GM10248 (cell line): Measurements from ENCODE around the gene FHIT.

ENCODE experiments used
- CTCF ChIA-PET: fragments of 300-600 bp; sonication (Branson Sonifier 250); formaldehyde crosslinking; extraction: SDS; loops from one replicate; lab custom pipeline; 2021; ENCODE audit warnings: antibody characterized with exemption; lab: Yijun Ruan, JAX
- POLR2A ChIA-PET: fragments of 350-650 bp; sonication (Branson Sonifier 250); formaldehyde crosslinking; extraction: SDS; loops from one replicate; lab custom pipeline; 2020; ENCODE audit warnings: antibody characterized with exemption; lab: Yijun Ruan, JAX
- DNase-seq: peaks from one replicate; pipeline ENCODE4 v3.0.0; 2012; ENCODE audit errors: extremely low spot score
- TF ChIP-seq, protein P1 (sequence below): IDR thresholded peaks from 2 replicates; pipeline ENCODE4 v1.5.1; 2012; ENCODE audit warnings: mild to moderate bottlenecking, low read depth; ENCODE audit errors: extremely low read depth, missing control alignments, control extremely low read depth

FHIT gene

DNA sequence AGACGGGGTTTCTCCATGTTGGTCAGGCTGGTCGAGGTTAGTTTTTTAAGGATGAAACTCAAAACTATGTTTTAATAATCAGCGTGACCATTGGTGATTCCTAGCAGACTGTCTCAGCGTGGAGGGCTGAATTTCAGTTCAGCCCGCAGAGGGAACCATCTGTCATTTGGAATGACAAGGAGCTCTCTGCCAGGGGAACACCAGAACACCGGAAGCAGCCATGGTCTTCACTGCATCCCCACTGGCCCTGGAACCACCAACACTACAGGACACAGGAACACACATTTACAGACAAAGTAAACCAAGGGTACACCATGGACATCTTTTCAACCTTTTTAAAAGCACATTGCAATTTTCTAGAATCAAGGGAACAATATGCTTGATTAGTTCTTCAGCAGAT, 424.7 kb downstream of the FHIT start:
- TF ChIP-seq, protein P1, sequence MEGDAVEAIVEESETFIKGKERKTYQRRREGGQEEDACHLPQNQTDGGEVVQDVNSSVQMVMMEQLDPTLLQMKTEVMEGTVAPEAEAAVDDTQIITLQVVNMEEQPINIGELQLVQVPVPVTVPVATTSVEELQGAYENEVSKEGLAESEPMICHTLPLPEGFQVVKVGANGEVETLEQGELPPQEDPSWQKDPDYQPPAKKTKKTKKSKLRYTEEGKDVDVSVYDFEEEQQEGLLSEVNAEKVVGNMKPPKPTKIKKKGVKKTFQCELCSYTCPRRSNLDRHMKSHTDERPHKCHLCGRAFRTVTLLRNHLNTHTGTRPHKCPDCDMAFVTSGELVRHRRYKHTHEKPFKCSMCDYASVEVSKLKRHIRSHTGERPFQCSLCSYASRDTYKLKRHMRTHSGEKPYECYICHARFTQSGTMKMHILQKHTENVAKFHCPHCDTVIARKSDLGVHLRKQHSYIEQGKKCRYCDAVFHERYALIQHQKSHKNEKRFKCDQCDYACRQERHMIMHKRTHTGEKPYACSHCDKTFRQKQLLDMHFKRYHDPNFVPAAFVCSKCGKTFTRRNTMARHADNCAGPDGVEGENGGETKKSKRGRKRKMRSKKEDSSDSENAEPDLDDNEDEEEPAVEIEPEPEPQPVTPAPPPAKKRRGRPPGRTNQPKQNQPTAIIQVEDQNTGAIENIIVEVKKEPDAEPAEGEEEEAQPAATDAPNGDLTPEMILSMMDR: no peak

DNA sequence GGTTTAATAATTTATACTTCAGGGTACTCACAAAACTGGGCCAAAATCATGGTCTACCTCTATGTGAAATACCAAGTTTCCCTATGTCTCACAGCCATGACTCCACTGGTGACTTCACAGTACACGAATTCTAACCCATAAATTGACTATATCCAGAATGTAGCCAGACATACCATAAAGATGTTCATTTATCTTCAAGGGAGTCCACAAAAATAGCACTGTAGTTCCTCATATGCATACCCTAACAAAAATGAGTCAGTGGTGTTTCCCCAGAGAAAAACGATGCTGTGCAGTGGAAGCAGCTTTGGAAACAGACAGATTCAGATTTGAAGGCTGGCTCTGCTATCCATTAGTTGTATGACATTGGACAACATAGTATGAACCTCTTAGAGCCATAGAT, 438.8 kb downstream of the FHIT start:
- TF ChIP-seq, protein P1: no peak
- POLR2A ChIA-PET: no interaction called here
- DNase-seq: peak; percentile 13
- CTCF ChIA-PET: no interaction called here

More for the DNA sequence above, 424.7 kb downstream of the FHIT start:
- ChIA-PET CTCF (no interaction called here), POLR2A (no interaction called here)
- no peak for DNase-seq

DNA sequence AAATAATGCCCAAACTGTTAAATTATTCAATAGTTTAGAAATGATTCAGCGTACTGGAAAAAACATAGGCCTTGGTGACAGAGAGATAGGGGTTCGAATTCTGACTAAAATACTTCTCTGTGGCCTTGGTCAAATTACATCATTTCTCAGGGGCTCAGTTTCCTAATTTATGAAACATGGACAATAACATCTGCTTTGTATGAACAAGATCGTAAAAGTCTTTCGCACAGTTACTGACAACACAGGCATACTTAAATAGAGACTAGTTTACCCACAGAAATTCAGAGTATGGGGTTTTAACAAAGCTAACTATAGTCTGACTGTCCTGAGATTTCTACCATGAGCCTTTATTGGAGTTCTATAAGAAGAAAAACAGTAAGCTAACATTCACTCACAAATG, 440.4 kb downstream of the FHIT start:
- CTCF ChIA-PET: interaction anchor here (1.1 kb wide), 1 partner anchor 43 kb away, joined by 3 read pairs; no protein-coding TSS in a partner anchor
- POLR2A ChIA-PET: no interaction called here
- TF ChIP-seq, protein P1: no peak
- no peak for DNase-seq

DNA sequence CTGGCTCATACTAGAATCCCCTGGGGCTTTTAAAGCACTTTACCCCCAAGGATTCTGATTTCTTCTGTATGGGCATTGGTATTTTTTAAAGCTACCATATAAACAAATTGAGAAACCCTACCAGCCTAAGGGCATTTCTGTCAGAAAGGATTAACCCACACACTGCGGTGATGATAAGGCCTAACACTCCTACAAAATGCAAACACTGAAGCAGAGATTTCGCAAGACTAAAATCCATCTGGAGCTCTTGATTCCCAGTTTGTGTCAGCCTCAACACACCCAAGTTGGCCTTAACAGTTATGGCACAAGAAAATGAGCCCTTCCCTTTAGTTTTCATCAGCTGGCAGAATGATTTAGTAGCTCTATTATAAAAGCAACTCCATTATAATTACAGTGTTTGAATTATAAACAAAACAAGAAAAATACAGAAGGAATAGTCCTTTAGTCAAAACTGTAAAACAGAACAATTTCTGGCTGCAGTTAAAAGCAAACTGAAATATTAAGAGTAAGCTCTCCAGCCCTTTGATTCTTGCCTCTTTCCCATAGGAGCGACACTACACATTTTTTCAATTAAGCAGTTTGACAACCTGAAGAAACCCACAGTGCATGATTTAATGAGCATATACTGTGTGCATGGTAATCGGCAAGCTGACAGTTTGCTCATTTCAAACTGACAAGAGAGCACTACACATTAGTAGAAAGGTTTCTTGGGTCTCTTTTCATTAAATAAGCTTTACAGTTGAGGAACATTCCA, 441.2 kb downstream of the FHIT start:
- TF ChIP-seq, protein P1: no peak
- ChIA-PET CTCF (interaction anchor here (0.7 to 1.5 kb wide), 3 partner anchors 14 to 28 kb away, joined by 3 to 5 read pairs (median 4); no protein-coding TSS in a partner anchor), POLR2A (no interaction called here)
- DNase-seq: no peak

DNA sequence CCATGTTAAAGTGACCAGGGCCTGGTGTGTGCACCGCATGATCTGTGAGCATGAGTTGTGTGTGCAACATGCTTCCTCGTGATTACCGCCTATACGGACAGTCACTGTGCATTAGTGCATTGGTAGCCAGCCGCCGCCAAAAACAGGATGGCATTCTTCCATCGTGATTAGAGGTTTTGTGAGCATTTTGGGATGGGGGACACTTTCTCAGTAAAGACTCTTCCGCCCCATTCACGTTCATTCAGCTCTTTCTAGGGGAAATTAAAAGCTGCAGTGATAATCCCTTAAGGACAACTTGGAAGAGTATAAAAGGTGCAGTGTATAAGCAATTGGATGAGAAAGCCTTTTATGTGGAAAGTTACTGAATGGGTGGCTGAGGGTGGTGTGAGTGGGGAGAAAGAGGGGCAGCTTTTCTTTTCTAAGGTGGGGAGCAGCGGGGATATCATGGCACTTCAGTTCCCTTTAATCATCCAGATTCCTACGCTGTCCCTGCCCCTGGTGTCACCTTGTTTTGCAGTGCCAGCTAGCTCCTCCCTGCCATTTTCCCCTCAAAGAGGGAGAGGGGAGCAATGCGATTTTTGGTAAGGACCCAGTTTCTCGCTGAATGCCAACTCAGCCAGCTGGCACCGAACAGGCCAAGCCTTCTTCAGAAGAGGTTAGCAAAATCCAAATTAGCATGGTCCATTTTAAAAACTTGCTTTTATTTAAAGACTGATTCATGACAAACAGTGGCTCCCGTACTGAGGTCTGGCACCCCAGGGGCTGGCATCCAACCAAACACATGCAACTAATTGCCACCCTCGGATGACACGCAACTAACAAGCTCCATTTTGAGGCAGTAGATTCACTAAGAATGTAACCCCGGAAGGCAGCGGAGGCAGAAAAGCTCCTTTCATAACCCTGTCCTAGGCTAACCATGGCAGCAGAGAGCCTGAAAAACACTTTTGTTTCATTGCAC, 447.8 kb downstream of the FHIT start:
- no peak for DNase-seq
- POLR2A ChIA-PET: no interaction called here
- TF ChIP-seq, protein P1: no peak
- CTCF ChIA-PET: interaction anchor here (1.5 kb wide), 1 partner anchor 16 kb away, joined by 3 read pairs; no protein-coding TSS in a partner anchor

DNA sequence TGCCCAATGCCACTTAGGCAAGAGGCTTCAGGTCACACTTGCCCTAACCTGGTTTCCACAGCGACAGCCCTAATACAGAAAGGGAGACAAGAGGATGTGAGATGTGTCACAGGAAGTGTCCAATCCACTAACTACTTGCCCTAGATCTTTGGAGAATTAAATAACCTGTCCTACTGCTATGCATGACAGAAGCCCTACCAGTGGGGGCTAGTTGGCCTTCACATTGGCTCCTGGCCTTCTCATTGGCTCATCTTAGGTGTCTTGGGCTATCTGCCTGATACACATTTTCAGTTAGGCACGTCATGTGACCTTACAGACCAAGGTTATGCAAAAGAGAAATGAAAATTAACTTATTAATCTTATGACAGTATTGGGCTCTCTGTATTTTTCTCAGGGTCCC, 449.9 kb downstream of the FHIT start:
- ChIA-PET CTCF (no interaction called here), POLR2A (no interaction called here)
- TF ChIP-seq, protein P1: no peak
- no peak for DNase-seq
